RPMI7951 (cell line): ENCODE results near the gene MATK. TPM values are rescaled to one million over a fixed set of nuclear protein-coding genes. Genes with fewer than 3 reads are reported as not detected.

ENCODE experiments used
- DNase-seq: peaks from one replicate; pipeline ENCODE4 v3.0.0-alpha.2; 2012; ENCODE audit warnings: low read depth
- total RNA-seq: library from RNA; depleted of rRNA; stranded (reverse); fragments of >200 nt; shearing (Covaris generic); gene quantifications from 2 replicates; pipeline ENCODE4 v1.2.3, GENCODE V29; 2014

The MATK gene
- total RNA-seq, 1 experiment from 2014 or later = not detected

DNA sequence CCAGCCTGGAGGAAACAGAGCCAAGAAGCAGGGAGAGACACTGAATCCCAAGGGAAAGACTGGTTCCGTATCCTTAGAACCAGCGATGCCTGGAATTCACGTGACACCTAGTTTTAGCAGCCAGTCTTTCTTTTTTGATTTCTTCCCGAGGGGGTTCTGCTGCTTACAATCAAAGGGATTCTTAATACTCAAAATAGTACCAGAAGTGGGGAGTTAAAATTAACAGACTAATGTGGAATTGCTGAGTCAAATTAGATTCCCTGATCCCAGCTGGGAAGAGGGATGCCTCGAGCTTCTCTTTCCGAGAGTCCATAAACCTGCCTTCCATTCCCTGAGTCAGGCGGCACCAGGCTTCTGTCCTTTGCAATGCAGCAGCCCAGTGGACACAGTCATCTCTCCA lies 4.8 kb upstream of the MATK start:
- no peak for DNase-seq

GRCh38 chr19:3790209-3790734 lies 4.1 kb upstream of the MATK start:
- DNase-seq = no peak

- no peak for DNase-seq
Observed at GRCh38 chr19:3788996-3789778, 3.0 kb upstream of the MATK start.

DNA sequence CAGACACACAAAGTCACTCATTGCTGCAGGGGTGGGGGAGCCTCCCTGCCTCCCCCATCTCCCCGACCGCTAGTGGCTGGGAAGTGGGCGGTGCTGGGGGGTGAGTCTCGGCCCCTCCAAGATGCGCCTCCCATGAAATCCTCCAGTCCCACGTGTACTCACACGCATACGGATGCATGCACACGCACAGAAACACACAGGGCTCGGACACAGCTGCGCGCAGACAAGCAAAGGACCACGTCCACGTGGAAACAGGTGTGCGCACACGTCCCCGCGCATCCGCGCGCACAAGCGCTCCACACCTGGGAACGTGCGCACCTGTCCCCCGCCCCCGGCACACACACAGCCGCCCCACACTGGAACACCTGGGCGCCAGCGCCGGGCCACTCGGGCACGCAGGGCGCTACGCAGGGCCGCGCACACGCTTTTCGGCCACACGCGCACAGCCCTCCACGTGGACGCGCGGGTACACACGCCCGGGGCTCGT lies 687 bp downstream of the MATK start:
- no peak for DNase-seq

DNA sequence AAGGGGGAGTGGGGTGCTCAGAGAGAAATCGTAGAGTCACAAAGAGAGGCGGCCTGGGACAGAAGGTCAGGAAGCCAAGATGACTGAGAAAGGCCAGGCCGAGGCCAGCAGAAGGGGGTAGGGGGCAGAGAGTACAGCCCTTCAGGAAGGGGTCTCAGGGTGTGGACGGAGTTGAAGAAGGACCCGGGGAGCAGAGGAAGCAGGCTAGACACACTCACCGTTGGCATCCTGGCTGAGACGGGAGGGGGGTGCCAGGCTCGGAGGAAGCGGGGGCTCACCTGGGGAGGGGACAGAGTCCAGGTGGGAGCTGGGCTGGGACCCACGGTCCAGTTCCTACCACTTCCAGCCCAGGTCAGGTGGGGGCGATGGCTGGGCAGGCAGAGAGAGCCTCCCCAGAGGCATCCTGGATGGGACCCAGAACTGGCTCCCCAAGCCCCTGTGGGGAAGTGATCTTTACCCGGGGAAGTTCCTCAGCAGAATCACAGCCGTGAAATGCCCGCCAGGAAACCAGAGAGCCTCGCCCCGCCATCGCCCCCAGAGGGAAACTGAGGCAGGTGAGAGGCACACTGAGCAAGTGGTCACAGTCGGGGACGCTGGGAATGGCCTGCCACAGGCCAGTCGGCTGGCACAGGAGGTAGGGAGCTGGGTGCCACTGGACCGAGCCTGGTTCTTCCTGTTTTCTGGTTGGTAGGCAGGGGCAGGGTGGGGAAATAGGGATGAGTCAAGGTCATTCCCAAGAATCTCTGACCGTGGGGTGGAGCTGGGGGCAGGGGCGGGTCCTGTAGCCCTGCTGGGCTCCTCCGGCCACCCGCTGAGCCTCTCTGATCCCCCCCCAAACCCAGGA lies 1.4 kb downstream of the MATK start:
- DNase-seq = no peak

DNA sequence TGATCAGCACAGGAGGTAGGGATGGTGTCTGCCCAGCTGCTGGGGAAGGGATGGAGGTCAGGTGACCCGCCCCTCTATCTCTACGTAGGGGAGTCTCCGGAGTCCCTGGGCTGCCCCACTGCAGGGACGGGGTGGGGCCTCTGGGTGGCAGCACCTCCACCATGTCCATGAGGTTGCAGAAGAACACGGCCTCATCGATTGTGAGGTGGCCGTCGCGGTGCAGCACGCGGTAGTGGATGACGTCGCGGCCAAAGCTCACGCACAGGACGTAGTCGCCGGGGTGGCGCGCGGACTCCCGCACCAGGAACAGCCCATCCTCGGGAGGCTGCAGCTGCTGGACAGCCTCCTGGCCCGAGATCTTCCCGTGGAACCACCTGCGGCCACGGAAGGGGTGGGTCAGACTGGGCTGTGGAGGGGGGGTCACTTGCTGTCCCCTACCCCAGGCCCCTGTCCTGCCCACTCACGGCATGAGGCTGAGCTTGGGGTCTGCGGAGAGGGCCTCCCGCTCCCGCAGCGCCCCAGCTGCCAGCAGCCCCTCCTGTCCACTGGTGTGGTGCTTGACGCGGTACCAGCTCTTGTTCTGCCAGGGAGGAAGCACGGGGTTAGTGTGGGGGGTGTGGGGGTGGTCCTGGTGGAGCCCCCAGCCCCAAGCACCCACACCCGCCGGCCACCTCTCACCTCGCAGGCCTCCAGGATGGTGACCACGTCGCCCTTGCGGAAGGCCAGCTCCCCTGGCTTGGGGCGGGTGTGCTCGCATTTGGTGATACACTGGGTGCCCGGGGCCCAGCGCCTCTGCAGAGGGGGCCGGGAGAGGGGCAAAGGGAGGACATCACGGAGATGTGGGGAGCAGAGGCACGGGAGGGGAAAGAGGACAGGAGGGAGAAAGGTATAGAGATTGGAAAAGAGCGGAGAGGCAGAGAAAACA lies 2.3 kb downstream of the MATK start:
- no peak for DNase-seq

GRCh38 chr19:3782903-3783302 lies 3.3 kb downstream of the MATK start:
- DNase-seq = no peak

DNA sequence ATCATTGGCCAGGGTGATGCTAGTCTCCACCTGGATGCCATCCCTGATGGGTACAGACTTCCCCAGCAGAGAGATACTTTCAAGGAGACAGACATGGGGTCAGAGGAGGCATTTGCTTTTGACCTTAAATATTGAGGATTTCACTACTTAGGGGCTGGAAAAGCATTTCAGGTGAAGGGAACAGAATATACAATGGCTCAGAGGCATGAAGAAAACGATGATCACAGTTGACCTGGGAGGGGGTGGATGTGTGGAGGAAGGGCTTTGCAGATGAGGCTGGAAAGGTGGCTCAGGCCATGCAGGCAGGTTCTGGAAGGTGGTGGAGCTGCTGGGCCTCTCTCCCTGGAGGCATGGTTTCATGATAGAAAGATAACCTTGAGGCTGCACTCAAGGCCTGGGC lies 3.9 kb downstream of the MATK start:
- DNase-seq = no peak

- DNase-seq = no peak
Observed at GRCh38 chr19:3781603-3782002, 4.6 kb downstream of the MATK start.

- DNase-seq = no peak
Observed at GRCh38 chr19:3780786-3781304, 5.3 kb downstream of the MATK start.

DNA sequence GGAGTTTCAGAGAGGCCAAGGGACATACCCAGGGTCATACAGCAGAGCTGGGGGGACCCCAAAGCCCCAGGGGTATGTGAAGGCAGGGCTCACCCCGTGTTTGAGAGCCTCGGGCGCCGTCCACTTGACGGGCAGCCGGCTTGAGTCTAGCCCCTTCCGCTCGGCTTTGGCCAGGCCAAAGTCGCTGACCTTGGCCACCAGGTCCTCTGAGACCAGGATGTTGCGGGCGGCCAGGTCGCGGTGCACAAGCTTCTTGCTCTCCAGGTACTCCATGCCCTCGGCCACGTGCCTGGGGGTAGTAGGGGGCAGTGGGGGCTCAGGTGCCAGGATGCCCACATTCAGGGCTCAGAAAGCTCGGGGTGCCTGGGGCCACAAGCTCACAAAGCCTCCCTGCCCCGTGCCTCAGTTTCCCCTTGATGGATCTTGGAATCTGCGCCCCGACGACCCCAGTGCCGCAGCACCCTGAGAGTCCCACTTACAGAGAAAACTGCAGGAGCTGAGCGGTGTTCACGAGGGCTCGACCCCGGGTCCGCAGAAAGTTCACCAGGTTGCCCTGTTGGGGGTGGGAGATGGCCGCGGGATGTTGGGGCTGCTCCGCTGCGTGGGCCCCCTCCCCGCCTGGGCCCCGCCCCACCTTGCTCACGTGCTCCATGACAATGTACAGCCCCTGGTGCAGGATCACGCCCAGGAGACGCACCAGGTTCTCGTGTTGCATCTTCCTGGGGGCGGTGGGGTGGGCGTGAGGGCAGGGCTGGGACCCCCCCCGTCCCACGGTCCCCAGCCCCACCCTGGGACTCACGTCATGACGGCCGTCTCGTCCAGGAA lies 7.1 kb downstream of the MATK start:
- no peak for DNase-seq

DNA sequence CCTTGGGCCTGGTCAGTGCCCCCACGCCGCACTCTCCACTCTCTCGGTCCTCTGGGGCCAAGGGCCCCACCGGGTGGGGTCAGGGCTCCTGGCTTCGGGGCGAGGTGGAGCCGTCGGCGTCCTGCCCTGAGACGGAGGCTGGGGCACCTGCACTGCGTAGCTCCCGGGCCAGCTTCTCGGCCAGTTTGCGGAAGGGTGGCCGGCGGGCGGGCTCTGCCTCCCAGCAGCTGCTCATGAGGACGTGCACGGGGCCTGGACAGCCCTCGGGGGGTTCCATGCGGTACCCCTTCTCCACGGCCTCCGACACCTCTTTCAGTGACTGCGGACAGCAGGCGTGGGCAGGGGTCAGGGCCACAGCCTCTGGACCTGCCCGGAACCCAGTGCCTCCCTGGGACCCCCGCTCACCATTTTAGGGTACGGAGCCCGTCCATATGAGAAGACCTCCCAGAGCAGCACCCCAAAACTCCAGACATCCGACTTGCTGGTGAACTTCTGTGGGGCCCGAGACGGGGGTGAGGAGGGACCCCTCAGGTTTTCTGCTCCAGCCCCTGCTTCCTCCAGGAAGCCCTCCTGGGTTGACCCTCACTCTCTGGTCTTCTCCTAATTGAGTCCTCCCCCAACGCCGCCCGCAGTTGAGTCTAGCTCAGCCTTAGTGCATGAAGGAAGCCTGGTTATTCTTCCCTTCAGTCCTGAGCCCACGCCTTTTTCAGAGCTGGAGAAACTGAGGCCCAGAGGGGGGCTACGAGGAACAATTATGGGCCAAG lies 7.9 kb downstream of the MATK start:
- no peak for DNase-seq

- DNase-seq = no peak
Observed at GRCh38 chr19:3776479-3777040, 9.6 kb downstream of the MATK start.

- no peak for DNase-seq
Observed at GRCh38 chr19:3775831-3776230, 10.3 kb downstream of the MATK start.

GRCh38 chr19:3775374-3775711 lies 10.8 kb downstream of the MATK start:
- no peak for DNase-seq

- DNase-seq = no peak
Observed at GRCh38 chr19:3774621-3775373, 11.4 kb downstream of the MATK start.

GRCh38 chr19:3773814-3774515 lies 12.2 kb downstream of the MATK start:
- no peak for DNase-seq

DNA sequence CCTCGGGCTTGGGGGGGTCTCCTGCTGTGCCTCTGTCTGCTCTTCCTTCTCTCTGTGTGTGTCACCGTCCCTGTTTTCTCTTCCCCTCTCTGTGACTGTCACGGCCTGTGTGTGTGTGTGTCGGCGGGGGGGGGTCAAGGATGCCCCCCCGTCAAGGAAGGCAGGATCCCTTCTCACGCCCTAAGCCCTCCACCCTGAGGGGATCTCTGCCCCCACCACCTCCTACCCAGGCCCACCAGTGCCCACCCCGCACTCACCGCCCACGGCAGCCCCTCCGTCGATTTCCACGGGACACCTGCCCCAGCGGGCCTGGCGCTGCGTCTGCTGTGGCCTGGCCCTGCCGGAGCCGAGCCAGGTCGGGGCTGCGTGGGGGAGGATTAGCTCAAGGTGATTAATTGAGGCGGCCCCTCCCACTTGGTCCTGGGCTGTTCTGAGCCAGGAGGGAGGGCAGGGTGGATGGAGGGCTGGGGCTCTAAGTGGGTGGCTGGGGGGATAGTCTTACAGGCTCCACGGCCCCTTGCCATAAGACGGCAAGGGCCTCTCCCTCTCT lies 14.2 kb downstream of the MATK start, which contains the start of gene RAX2:
RAX2 (minus strand) TSS at position 323 of the 550 bp plus-strand sequence. CDS start 486 bp downstream, outside the sequence.
- DNase-seq = no peak
